Mucosa of descending colon (tissue), 3 donors: ENCODE measurements around the gene CRYBB1. TPM values are rescaled to one million over a fixed set of nuclear protein-coding genes. Genes with fewer than 3 reads are reported as not detected.

ENCODE experiments used
- ATAC-seq: fragments of 200-7000 bp; cut with Tn5 transposase; one replicate; pipeline ENCODE4 v1.9.1; 2020; ENCODE audit warnings: mild to moderate bottlenecking, moderate library complexity
- DNase-seq, 3 donors: peaks; one replicate each; pipeline ENCODE4 v3.0.0-alpha.2; 2020
- H3K36me3 ChIP-seq: fragments of 200-600 bp; one replicate; pipeline ENCODE4 v1.8.0; 2021; ENCODE audit warnings: low read depth, mild to moderate bottlenecking
- H3K4me1 ChIP-seq: fragments of 200-600 bp; one replicate; pipeline ENCODE4 v1.8.0; 2021; ENCODE audit warnings: low read depth, mild to moderate bottlenecking
- H3K4me3 ChIP-seq: fragments of 200-600 bp; one replicate; pipeline ENCODE4 v1.8.0; 2021; ENCODE audit warnings: mild to moderate bottlenecking
- H3K9me3 ChIP-seq: fragments of 200-600 bp; one replicate; pipeline ENCODE4 v1.8.0; 2021; ENCODE audit warnings: mild to moderate bottlenecking
- intact Hi-C, 2 donors: fragments of 100-400 bp; cut with DNase I in 1 of 2; cut with micrococcal nuclease in 1 of 2; formaldehyde crosslinking; loops; one replicate each; pipeline versions ENCODE4 v1.11.0 to v1.11.1; 2022; cut with DNase I, micrococcal nuclease
- total RNA-seq, 3 donors: library from RNA; stranded (reverse); fragmentation: NEBNext Ultra II Directional in 2 of 3; extraction: Animal tissue kit (Norgen Biotek cat#: 25700) in 2 of 3; gene quantifications; one replicate each; pipeline versions ENCODE4 v1.2.1 to v1.2.4, GENCODE V29; 2021 to 2023
- TF ChIP-seq, protein P1 (sequence below): fragments of 200-600 bp; IDR thresholded peaks from one replicate; pipeline ENCODE4 v1.8.0; 2022; ENCODE audit warnings: antibody characterized with exemption, mild to moderate bottlenecking
- donor health status: DM: no; HTN: no; CAD: no; lungs with moderate emphysema.
- donor health status: DM: no; HTN: no; CAD: no.
- donor health status: DM: no; HTN: yes; CAD: no.

The CRYBB1 gene
- total RNA-seq, 3 donors from 2014 or later, result 1.0 TPM; not detected in 2

DNA sequence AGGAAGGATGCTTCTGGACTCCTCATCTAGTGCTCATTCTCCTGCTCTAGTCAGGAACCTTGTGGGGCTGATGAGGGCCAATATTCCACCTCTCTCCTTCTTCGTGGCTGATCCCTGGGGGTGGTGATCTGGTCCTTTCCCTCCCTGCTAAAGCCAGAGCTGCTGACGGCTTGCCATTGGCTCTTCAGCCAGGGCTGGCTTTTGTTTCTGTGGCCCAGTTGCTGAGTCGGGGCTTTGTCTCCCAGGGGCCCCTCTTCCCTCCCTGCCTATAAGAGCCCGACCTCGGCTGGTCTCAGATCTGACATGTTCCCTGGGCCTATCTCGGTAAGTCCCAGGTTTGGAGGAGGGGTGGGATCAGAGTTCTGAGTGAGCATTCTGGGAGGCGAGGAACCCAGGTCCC is 3.8 kb upstream of the CRYBB1 start, which contains the start of gene CRYBA4:
Gene CRYBA4 (plus strand): TSS at position 301 of the 400 bp plus-strand sequence. CDS start 634 bp downstream, outside the sequence.
- TF ChIP-seq, protein P1, sequence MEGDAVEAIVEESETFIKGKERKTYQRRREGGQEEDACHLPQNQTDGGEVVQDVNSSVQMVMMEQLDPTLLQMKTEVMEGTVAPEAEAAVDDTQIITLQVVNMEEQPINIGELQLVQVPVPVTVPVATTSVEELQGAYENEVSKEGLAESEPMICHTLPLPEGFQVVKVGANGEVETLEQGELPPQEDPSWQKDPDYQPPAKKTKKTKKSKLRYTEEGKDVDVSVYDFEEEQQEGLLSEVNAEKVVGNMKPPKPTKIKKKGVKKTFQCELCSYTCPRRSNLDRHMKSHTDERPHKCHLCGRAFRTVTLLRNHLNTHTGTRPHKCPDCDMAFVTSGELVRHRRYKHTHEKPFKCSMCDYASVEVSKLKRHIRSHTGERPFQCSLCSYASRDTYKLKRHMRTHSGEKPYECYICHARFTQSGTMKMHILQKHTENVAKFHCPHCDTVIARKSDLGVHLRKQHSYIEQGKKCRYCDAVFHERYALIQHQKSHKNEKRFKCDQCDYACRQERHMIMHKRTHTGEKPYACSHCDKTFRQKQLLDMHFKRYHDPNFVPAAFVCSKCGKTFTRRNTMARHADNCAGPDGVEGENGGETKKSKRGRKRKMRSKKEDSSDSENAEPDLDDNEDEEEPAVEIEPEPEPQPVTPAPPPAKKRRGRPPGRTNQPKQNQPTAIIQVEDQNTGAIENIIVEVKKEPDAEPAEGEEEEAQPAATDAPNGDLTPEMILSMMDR, result no peak
- DNase-seq (no peak), ATAC-seq (no peak)
- Histone ChIP-seq H3K4me1 (no peaks in the 10 kb centered on the region), H3K4me3 (no peak within 1 kb of the TSS), H3K36me3 (no peaks in the 10 kb centered on the region), H3K9me3 (no peaks in the 10 kb centered on the region)
- intact Hi-C loops, result no loop called here

DNA sequence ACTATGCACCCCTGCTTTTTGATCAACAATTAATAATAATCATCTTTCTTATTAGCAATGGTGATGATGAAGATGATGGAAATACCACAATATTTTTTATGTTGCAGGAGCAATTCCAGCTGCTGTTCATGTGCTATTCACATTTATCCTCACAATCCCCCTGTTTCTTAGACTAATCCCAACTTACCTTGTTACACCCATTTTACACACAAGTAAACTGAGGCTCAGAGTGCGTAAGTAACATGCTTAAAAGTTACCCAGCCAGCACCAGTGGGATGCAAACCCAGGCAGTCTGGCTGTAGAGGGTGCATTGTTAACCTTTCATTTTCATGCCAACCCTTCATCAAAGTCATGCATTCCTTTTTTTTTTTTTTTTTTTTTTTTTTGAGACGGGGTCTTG is 2.4 kb upstream of the CRYBB1 start:
- no peak for DNase-seq
- Histone ChIP-seq H3K36me3 (no peaks in the 10 kb centered on the region), H3K9me3 (no peaks in the 10 kb centered on the region), H3K4me3 (no peak overlapping the region), H3K4me1 (no peaks in the 10 kb centered on the region)
- TF ChIP-seq, protein P1, result no peak
- intact Hi-C loops, result no loop called here
- no peak for ATAC-seq

DNA sequence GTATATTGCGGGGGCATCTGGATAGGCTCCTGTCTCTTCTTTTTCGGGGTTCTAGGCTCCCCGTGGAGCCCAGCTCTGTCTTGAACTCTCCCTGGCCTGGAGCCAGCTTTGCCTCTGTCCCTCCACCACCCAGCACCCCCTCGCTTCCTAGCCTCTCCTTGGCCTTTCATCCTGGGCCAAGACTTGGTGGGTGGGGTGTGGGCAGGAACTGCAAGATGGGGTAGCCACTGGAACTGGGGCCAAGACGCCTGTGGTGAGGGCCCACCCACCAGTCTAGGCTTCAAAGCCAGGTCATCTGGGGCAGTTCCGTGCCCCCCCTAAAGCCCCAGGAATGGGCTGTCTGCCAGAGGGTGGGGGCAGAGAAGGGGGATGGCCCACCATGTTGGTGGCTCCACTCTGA is 1.7 kb upstream of the CRYBB1 start:
- no peaks in the 10 kb centered on the region for H3K4me1 ChIP-seq
- ATAC-seq (no peak), DNase-seq (no peak)
- H3K36me3 ChIP-seq, result no peaks in the 10 kb centered on the region
- no peak overlapping the region for H3K4me3 ChIP-seq
- TF ChIP-seq, protein P1, result no peak
- H3K9me3 ChIP-seq, result no peaks in the 10 kb centered on the region
- intact Hi-C loops, result no loop called here

DNA sequence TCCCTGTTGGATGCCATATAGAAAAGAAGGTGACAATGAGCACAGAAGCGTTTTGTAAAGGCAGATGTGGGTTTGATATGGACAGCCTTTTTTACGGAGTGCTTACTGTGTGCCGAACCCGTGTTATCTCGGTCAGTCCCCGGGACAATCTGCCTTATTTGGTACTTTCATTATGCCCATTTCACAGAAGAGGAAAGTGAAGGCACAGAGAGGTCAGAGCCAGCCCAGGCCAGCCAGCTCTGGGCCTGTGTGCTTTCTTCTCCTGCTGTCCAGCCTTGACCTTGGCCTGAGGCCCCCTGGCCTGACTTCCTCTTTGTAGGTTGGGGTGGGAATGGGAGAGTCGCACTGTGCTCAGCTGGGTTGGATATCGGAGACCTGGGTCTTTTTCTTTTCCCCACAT is 628 bp upstream of the CRYBB1 start:
- ATAC-seq (no peak), DNase-seq (no peak)
- no peaks in the 10 kb centered on the region for H3K9me3 ChIP-seq
- intact Hi-C loops, result no loop called here
- TF ChIP-seq, protein P1, result no peak
- no peaks in the 10 kb centered on the region for H3K36me3 ChIP-seq
- no peaks in the 10 kb centered on the region for H3K4me1 ChIP-seq
- no peak overlapping the region for H3K4me3 ChIP-seq

DNA sequence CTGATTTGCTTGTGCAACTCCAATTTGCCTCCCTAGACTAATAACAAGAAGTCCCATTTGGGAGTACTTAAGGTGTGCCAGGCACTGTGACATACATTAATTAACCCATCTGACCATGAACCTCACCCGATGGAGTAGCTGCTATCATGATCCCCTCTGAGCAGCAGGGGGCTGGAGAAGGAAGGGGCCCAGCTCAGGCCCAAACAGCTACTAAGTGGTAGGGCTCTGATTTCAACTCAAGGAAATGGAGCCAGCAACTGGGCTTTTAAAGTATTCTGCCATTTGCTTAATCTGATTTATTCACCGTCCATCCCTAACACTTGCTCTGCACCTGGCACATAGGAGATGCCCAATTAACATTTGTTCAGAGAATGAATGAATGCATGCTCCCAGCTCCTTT is 1.2 kb downstream of the CRYBB1 start:
- DNase-seq, result no peak
- no peaks in the 10 kb centered on the region for H3K9me3 ChIP-seq
- no peaks in the 10 kb centered on the region for H3K4me1 ChIP-seq
- no peak for ATAC-seq
- intact Hi-C loops, result no loop called here
- TF ChIP-seq, protein P1, result no peak
- no peaks in the 10 kb centered on the region for H3K36me3 ChIP-seq
- no peak overlapping the region for H3K4me3 ChIP-seq

DNA sequence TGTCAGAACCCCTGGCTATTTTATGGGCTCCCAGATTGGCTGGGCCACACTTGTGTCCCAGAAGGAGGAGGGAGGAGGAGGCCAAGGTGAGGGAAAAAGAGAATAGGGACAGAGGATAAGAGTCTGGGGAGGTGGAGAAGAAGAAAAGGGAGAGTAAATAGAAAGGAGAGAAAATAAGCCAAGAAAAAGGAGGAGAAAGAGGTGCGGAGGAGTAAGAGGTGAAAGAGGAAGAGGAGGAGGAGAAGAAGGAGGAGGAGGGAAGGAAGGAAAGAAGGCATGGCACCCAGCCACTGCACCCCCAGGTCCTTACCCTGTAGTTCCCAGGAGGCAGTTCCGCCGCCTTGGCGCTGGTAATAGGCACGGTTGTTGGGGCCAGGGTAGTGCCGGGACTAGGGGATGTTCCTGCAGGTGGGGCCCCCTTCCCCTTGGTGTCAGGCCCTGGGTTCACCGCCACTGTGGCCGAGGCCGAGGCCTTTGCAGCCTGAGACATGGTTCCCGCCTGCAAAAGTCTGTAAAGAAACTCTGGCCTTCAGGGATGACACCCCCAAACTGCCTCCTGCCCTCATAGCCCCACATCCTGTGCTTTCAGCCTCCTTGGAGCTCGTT is 1.9 kb downstream of the CRYBB1 start:
- intact Hi-C loops, result no loop called here
- ATAC-seq (no peak), DNase-seq (no peak)
- Histone ChIP-seq H3K36me3 (no peaks in the 10 kb centered on the region), H3K4me3 (no peak overlapping the region), H3K9me3 (no peaks in the 10 kb centered on the region), H3K4me1 (no peaks in the 10 kb centered on the region)
- TF ChIP-seq, protein P1, result no peak
